HPDE6-E6E7 (cell line): Measurements from ENCODE around the gene RNF223.
"Not testable (repeated sequence)": the region's sequence is repeated elsewhere in the genome, so short reads cannot be mapped to it uniquely, and the experiment has no call there.

ENCODE experiments used
- DNase-seq: peaks from one replicate; pipeline ENCODE4 v3.0.0; 2011; ENCODE audit warnings: missing footprints; ENCODE audit errors: extremely low spot score

RNF223 gene

GRCh38 chr1:1072849-1073742 lies 1.0 kb downstream of the RNF223 start:
- no peak for DNase-seq

- DNase-seq = no peak
Measured at GRCh38 chr1:1072299-1072848, 1.7 kb downstream of the RNF223 start.

GRCh38 chr1:1071486-1072298 lies 2.4 kb downstream of the RNF223 start:
- DNase-seq = no peak

- DNase-seq = no peak
Measured at GRCh38 chr1:1069711-1070676, 4.1 kb downstream of the RNF223 start.

GRCh38 chr1:1069056-1069710 lies 4.9 kb downstream of the RNF223 start:
- DNase-seq = peak; percentile 58

GRCh38 chr1:1068517-1069055 lies 5.5 kb downstream of the RNF223 start:
- no peak for DNase-seq

GRCh38 chr1:1067860-1068516 lies 6.1 kb downstream of the RNF223 start:
- DNase-seq = no peak

GRCh38 chr1:1067284-1067859 lies 6.7 kb downstream of the RNF223 start:
- no peak for DNase-seq

GRCh38 chr1:1066403-1067283 lies 7.5 kb downstream of the RNF223 start:
- no peak for DNase-seq

GRCh38 chr1:1065940-1066304 lies 8.2 kb downstream of the RNF223 start:
- not testable (repeated sequence) for DNase-seq

- DNase-seq = no peak
Measured at GRCh38 chr1:1065265-1065939, 8.7 kb downstream of the RNF223 start.

GRCh38 chr1:1063945-1064831 lies 9.9 kb downstream of the RNF223 start:
- peak; percentile 79 for DNase-seq

GRCh38 chr1:1063261-1063944 lies 10.7 kb downstream of the RNF223 start:
- no peak for DNase-seq

- DNase-seq = no peak
Measured at GRCh38 chr1:1062348-1063163, 11.6 kb downstream of the RNF223 start.

- DNase-seq = no peak
Measured at GRCh38 chr1:1061682-1062345, 12.3 kb downstream of the RNF223 start.
